Measurements from ENCODE around the gene SPATA9. TPM values are rescaled to one million over a fixed set of nuclear protein-coding genes. Genes with fewer than 3 reads are reported as not detected.

SPATA9 gene
- total and polyA plus RNA-seq, 2 donors (not counting 1 experiment from before 2014, with no cell fraction given): not detected

GRCh38 chr5:95725937-95726810, 43.4 kb upstream of the SPATA9 start:
- no peaks in the 10 kb centered on the region for H3K27me3 ChIP-seq (replicated peaks in 1 of 4; ENCODE audit: control extremely low read depth in 1 of 4, control insufficient read depth in 3 of 4, insufficient read depth in 4 of 4, low read length in 3 of 4)
- Mint-ChIP-seq H3K4me3 (no peak overlapping the region), H3K27me3 (peaks cover 3% of the 10 kb centered on the region), H3K4me1 (peaks cover 20% of the 10 kb centered on the region), H3K9me3 (ENCODE audit: insufficient read depth) (no peaks in the 10 kb centered on the region), H3K27ac (no peak overlapping the region)
- H3K9ac ChIP-seq (ENCODE audit: low read length): no peak overlapping the region
- H2AFZ ChIP-seq (ENCODE audit: insufficient read depth, low read depth, low read length, poor library complexity, severe bottlenecking): no peak overlapping the region
- H3K4me2 ChIP-seq (replicated peaks; ENCODE audit: low read depth, low read length, poor library complexity, severe bottlenecking): no peak overlapping the region
- ChIA-PET POLR2A (no interaction called here), CTCF (interaction anchor here (0.6 kb wide), 1 partner anchor 10 kb away, joined by 3 read pairs; no protein-coding TSS in a partner anchor)
- no peak for ATAC-seq (ENCODE audit: low read depth)
- no peak for DNase-seq
- H3K79me2 ChIP-seq (ENCODE audit: control insufficient read depth, insufficient read depth, low read length): no peaks in the 10 kb centered on the region
- no peak overlapping the region for H3K4me3 ChIP-seq (ENCODE audit: control extremely low read depth in 1 of 5, extremely low read depth in 1 of 5, insufficient read depth in 1 of 5, low read depth in 2 of 5, low read length in 4 of 5)
- H3K9me3 ChIP-seq (ENCODE audit: control extremely low read depth in 1 of 3, control insufficient read depth in 2 of 3, insufficient read depth in 1 of 3, low read length in 2 of 3): no peaks in the 10 kb centered on the region
- no peaks in the 10 kb centered on the region for H4K20me1 ChIP-seq (ENCODE audit: control insufficient read depth, insufficient read depth, low read length, poor library complexity, severe bottlenecking)
- no peaks in the 10 kb centered on the region for H3K36me3 ChIP-seq (replicated peaks in 1 of 2; ENCODE audit: control extremely low read depth in 1 of 2, control insufficient read depth in 1 of 2, extremely low read depth in 1 of 2, insufficient read depth in 2 of 2, low read length in 1 of 2)
- no peak overlapping the region for H3K27ac ChIP-seq (ENCODE audit: low read length in 2 of 2)
- no CpG with 5 or more reads among the region's 4 CpGs for WGBS (ENCODE audit: insufficient coverage)
- TF ChIP-seq, protein P1, sequence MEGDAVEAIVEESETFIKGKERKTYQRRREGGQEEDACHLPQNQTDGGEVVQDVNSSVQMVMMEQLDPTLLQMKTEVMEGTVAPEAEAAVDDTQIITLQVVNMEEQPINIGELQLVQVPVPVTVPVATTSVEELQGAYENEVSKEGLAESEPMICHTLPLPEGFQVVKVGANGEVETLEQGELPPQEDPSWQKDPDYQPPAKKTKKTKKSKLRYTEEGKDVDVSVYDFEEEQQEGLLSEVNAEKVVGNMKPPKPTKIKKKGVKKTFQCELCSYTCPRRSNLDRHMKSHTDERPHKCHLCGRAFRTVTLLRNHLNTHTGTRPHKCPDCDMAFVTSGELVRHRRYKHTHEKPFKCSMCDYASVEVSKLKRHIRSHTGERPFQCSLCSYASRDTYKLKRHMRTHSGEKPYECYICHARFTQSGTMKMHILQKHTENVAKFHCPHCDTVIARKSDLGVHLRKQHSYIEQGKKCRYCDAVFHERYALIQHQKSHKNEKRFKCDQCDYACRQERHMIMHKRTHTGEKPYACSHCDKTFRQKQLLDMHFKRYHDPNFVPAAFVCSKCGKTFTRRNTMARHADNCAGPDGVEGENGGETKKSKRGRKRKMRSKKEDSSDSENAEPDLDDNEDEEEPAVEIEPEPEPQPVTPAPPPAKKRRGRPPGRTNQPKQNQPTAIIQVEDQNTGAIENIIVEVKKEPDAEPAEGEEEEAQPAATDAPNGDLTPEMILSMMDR (IDR thresholded peaks at IDR 0.05): no peak
- no peak for TF ChIP-seq EZH2 (IDR thresholded peaks at IDR 0.05; ENCODE audit: borderline replicate concordance, insufficient read depth, low read depth, low read length, poor library complexity, severe bottlenecking)
- intact Hi-C loops (cut with micrococcal nuclease): no loop called here
- H3K4me1 ChIP-seq (ENCODE audit: control insufficient read depth in 2 of 2, insufficient read depth in 2 of 2, low read length in 2 of 2): peaks cover 0 to 6% of the 10 kb centered on the region in 2 donors

All from B cell (primary cell).